Colonic mucosa (tissue), 4 donors: ENCODE measurements around the gene PCIF1. TPM values are rescaled to one million over a fixed set of nuclear protein-coding genes. Genes with fewer than 3 reads are reported as not detected.

Source experiments
- DNase-seq: peaks from one replicate; pipeline ENCODE4 v3.0.0-alpha.2; 2020
- H3K27ac ChIP-seq: fragments of 200-600 bp; one replicate; pipeline ENCODE4 v1.8.0; 2021
- H3K27me3 ChIP-seq: fragments of 200-600 bp; one replicate; pipeline ENCODE4 v1.8.0; 2021
- H3K36me3 ChIP-seq: fragments of 200-600 bp; one replicate; pipeline ENCODE4 v1.8.0; 2021
- H3K4me1 ChIP-seq: fragments of 200-600 bp; one replicate; pipeline ENCODE4 v1.8.0; 2021; ENCODE audit warnings: mild to moderate bottlenecking
- H3K4me3 ChIP-seq: fragments of 200-600 bp; one replicate; pipeline ENCODE4 v1.8.0; 2021
- H3K9ac ChIP-seq, 2 donors: one replicate each; pipeline ENCODE4 v1.7.0; 2013; ENCODE audit warnings: control low read depth in 2 of 2, low read depth in 2 of 2, low read length in 2 of 2
- H3K9me3 ChIP-seq: fragments of 200-600 bp; one replicate; pipeline ENCODE4 v1.8.0; 2021
- CTCF ChIP-seq: fragments of 200-600 bp; IDR thresholded peaks from one replicate; pipeline ENCODE4 v1.8.0; 2022; ENCODE audit warnings: antibody characterized with exemption, mild to moderate bottlenecking
- intact Hi-C: fragments of 100-400 bp; cut with DNase I; formaldehyde crosslinking; loops from one replicate; pipeline ENCODE4 v1.14.1; 2022
- total RNA-seq, 2 donors: library from RNA; stranded (reverse); fragmentation: NEBNext Ultra II Directional in 1 of 2; extraction: Animal tissue kit (Norgen Biotek cat#: 25700) in 1 of 2; gene quantifications; one replicate each; pipeline ENCODE4 v1.2.1, GENCODE V29; 2021
- donor health status: healthy.
- donor health status: DM: no; HTN: no; CAD: no.
- donor health status: DM: no; HTN: no; CAD: no.

PCIF1 gene
- total RNA-seq, 2 donors from 2014 or later = 28.9 to 33.6 TPM

GRCh38 chr20:45893831-45894230, 40.7 kb upstream of the PCIF1 start:
- DNase-seq = no peak
- intact Hi-C loops = loop anchor here (5.0 kb wide), 2 partner anchors 38 to 68 kb away; partner anchors contain the start of gene PCIF1
- Histone ChIP-seq H3K4me1 (peaks cover 18% of the 10 kb centered on the region), H3K36me3 (peaks cover 13% of the 10 kb centered on the region), H3K9me3 (no peaks in the 10 kb centered on the region), H3K27ac (no peak overlapping the region), H3K4me3 (no peak overlapping the region), H3K27me3 (no peaks in the 10 kb centered on the region), H3K9ac (no peak overlapping the region)
- TF ChIP-seq CTCF = no peak

- Histone ChIP-seq H3K9ac (no peak overlapping the region), H3K27ac (no peak overlapping the region), H3K36me3 (peaks cover 13% of the 10 kb centered on the region)
Measured at GRCh38 chr20:45894797-45895196, 39.7 kb upstream of the PCIF1 start.

GRCh38 chr20:45896641-45897161, 37.8 kb upstream of the PCIF1 start:
- H3K27ac ChIP-seq = no peak overlapping the region
- no peaks in the 10 kb centered on the region for H3K27me3 ChIP-seq
- peaks cover 18% of the 10 kb centered on the region for H3K4me1 ChIP-seq
- H3K9ac ChIP-seq = no peak overlapping the region
- H3K9me3 ChIP-seq = no peaks in the 10 kb centered on the region
- TF ChIP-seq CTCF = no peak
- intact Hi-C loops = no loop called here
- H3K4me3 ChIP-seq = no peak overlapping the region
- DNase-seq = no peak
- peaks cover 13% of the 10 kb centered on the region for H3K36me3 ChIP-seq

More at GRCh38 chr20:45894797-45895196, 39.7 kb upstream of the PCIF1 start:
- intact Hi-C loops = loop anchor here (5.0 kb wide), 2 partner anchors 38 to 68 kb away; partner anchors contain the start of gene PCIF1
- no peaks in the 10 kb centered on the region for H3K9me3 ChIP-seq
- H3K27me3 ChIP-seq = no peaks in the 10 kb centered on the region
- DNase-seq = no peak
- peaks cover 18% of the 10 kb centered on the region for H3K4me1 ChIP-seq
- TF ChIP-seq CTCF = no peak
- no peak overlapping the region for H3K4me3 ChIP-seq

- Histone ChIP-seq H3K36me3 (peaks cover 13% of the 10 kb centered on the region), H3K27me3 (no peaks in the 10 kb centered on the region), H3K4me3 (no peak overlapping the region), H3K9ac (no peak overlapping the region), H3K27ac (no peak overlapping the region), H3K4me1 (peaks cover 12% of the 10 kb centered on the region), H3K9me3 (no peaks in the 10 kb centered on the region)
- DNase-seq = no peak
- intact Hi-C loops = no loop called here
- no peak for TF ChIP-seq CTCF
Measured at GRCh38 chr20:45897289-45897688, 37.2 kb upstream of the PCIF1 start.

- no peak for TF ChIP-seq CTCF
- no peak overlapping the region for H3K27ac ChIP-seq
- no peaks in the 10 kb centered on the region for H3K9me3 ChIP-seq
- intact Hi-C loops = no loop called here
- peaks cover 13% of the 10 kb centered on the region for H3K36me3 ChIP-seq
- no peak overlapping the region for H3K9ac ChIP-seq
- peaks cover 9% of the 10 kb centered on the region for H3K4me1 ChIP-seq
- no peaks in the 10 kb centered on the region for H3K27me3 ChIP-seq
- H3K4me3 ChIP-seq = no peak overlapping the region
- DNase-seq = no peak
Measured at GRCh38 chr20:45897692-45898091, 36.8 kb upstream of the PCIF1 start.
